Fibroblast of skin of left quadriceps (primary cell): ENCODE data around the gene PSMG3.
A peak's percentile ranks its signal among the peaks of the same experiment; 100 is the strongest.

Experiments
- DNase-seq, 2 experiments: peaks; one replicate each; pipeline ENCODE4 v3.0.0-alpha.2; 2013; ENCODE audit warnings: low read depth in 2 of 2

Gene PSMG3

GRCh38 chr7:1579481-1580421 lies 9.9 kb upstream of the PSMG3 start:
- peak in 1 of 2 experiments; percentile 26 for DNase-seq

GRCh38 chr7:1578513-1578912 lies 8.7 kb upstream of the PSMG3 start:
- no peak for DNase-seq

GRCh38 chr7:1576521-1577253 lies 6.9 kb upstream of the PSMG3 start:
- no peak for DNase-seq

GRCh38 chr7:1575809-1576208 lies 6.0 kb upstream of the PSMG3 start:
- DNase-seq: no peak

GRCh38 chr7:1572111-1572822 lies 2.4 kb upstream of the PSMG3 start:
- DNase-seq: no peak

GRCh38 chr7:1569440-1569832 lies 396 bp downstream of the PSMG3 start:
- no peak for DNase-seq

- no peak for DNase-seq
Measured at GRCh38 chr7:1569016-1569415, 816 bp downstream of the PSMG3 start.

GRCh38 chr7:1567896-1568510 lies 1.8 kb downstream of the PSMG3 start:
- no peak for DNase-seq

- peak in 1 of 2 experiments; percentile 27 for DNase-seq
Measured at GRCh38 chr7:1567049-1567771, 2.6 kb downstream of the PSMG3 start.

- DNase-seq: no peak
Measured at GRCh38 chr7:1566687-1567048, 3.2 kb downstream of the PSMG3 start.

- no peak for DNase-seq
Measured at GRCh38 chr7:1564603-1565022, 5.2 kb downstream of the PSMG3 start.

- no peak for DNase-seq
Measured at GRCh38 chr7:1563981-1564602, 5.7 kb downstream of the PSMG3 start.

GRCh38 chr7:1562597-1563051 lies 7.2 kb downstream of the PSMG3 start:
- peak in 1 of 2 experiments; percentile 41 for DNase-seq

- DNase-seq: no peak
Measured at GRCh38 chr7:1562116-1562515, 7.7 kb downstream of the PSMG3 start.

- DNase-seq: no peak
Measured at GRCh38 chr7:1561036-1561940, 8.5 kb downstream of the PSMG3 start.

GRCh38 chr7:1560620-1561031 lies 9.2 kb downstream of the PSMG3 start:
- DNase-seq: no peak

GRCh38 chr7:1559626-1560590 lies 9.9 kb downstream of the PSMG3 start:
- no peak for DNase-seq
